Measurements from ENCODE around the gene ST3GAL3.

DNA sequence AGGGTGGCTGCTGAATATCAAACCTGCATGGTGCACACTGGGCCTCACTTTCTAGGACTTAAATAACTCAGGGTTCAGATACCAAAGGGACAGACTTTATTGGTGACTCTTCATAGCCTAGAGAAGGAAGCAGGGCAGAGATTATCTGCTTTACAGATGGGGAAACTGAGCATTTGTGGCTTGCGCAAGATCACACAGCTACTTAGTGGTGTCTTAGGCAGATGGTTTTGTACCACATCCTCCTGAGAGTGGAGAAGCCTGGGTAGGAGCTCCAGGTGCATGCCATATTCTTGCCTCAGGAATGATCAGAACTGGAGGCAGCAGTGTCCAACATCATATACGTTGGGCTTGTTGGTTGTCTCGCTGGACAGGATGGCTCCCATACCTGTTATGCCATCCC, 255.7 kb downstream of the ST3GAL3 start:
- TF ChIP-seq SUZ12 (IDR thresholded peaks at IDR 0.05; ENCODE audit: extremely low read depth, insufficient read depth, insufficient read length) (no peak), ZNF274 (IDR thresholded peaks at IDR 0.05; ENCODE audit: low read depth, low read length) (no peak)

Data from NT2/D1 (cell line).